Cortex of kidney (tissue), 1 donor: Measurements from ENCODE around the gene UBE2E2.

Experiments used
- DNase-seq: peaks from one replicate; lab custom pipeline; 2025; lab: John Stamatoyannopoulos, UW

Gene UBE2E2

GRCh38 chr3:23440416-23441294 is 237.5 kb downstream of the UBE2E2 start:
- DNase-seq = no peak

GRCh38 chr3:23442598-23443383 is 239.7 kb downstream of the UBE2E2 start:
- DNase-seq = no peak

GRCh38 chr3:23444386-23444785 is 241.3 kb downstream of the UBE2E2 start:
- DNase-seq = no peak

GRCh38 chr3:23446301-23446700 is 243.2 kb downstream of the UBE2E2 start:
- DNase-seq = no peak

- no peak for DNase-seq
Measured at GRCh38 chr3:23448998-23449537, 245.9 kb downstream of the UBE2E2 start.

GRCh38 chr3:23450051-23450450 is 246.9 kb downstream of the UBE2E2 start:
- DNase-seq = no peak

GRCh38 chr3:23450806-23451205 is 247.7 kb downstream of the UBE2E2 start:
- no peak for DNase-seq

- DNase-seq = no peak
Measured at GRCh38 chr3:23452408-23452807, 249.3 kb downstream of the UBE2E2 start.

- no peak for DNase-seq
Measured at GRCh38 chr3:23455084-23455483, 252.0 kb downstream of the UBE2E2 start.

- no peak for DNase-seq
Measured at GRCh38 chr3:23455775-23456174, 252.6 kb downstream of the UBE2E2 start.

GRCh38 chr3:23457697-23458096 is 254.6 kb downstream of the UBE2E2 start:
- DNase-seq = no peak

- DNase-seq = no peak
Measured at GRCh38 chr3:23459465-23459864, 256.3 kb downstream of the UBE2E2 start.

GRCh38 chr3:23459889-23460546 is 256.9 kb downstream of the UBE2E2 start:
- no peak for DNase-seq

GRCh38 chr3:23461069-23461468 is 257.9 kb downstream of the UBE2E2 start:
- no peak for DNase-seq

GRCh38 chr3:23463791-23464190 is 260.7 kb downstream of the UBE2E2 start:
- DNase-seq = no peak

- DNase-seq = no peak
Measured at GRCh38 chr3:23465569-23465968, 262.4 kb downstream of the UBE2E2 start.

GRCh38 chr3:23468203-23468602 is 265.1 kb downstream of the UBE2E2 start:
- DNase-seq = no peak

- no peak for DNase-seq
Measured at GRCh38 chr3:23474580-23475357, 271.6 kb downstream of the UBE2E2 start.

GRCh38 chr3:23475446-23475845 is 272.3 kb downstream of the UBE2E2 start:
- no peak for DNase-seq

GRCh38 chr3:23479026-23479425 is 275.9 kb downstream of the UBE2E2 start:
- no peak for DNase-seq

- DNase-seq = no peak
Measured at GRCh38 chr3:23479615-23480328, 276.6 kb downstream of the UBE2E2 start.
